Lower leg skin (tissue), 3 donors: ENCODE measurements around the gene SAMD8.

Source experiments
- CTCF ChIP-seq, 3 donors: fragments of 450-650 bp; IDR thresholded peaks; one replicate each; pipeline ENCODE4 v1.5.1; 2016; ENCODE audit warnings: antibody characterized with exemption in 3 of 3, mild to moderate bottlenecking in 3 of 3, moderate library complexity in 2 of 3
- POLR2A ChIP-seq, 2 donors: fragments of 450-650 bp; IDR thresholded peaks; one replicate each; pipeline ENCODE4 v1.6.1; 2016 to 2017; ENCODE audit warnings: antibody characterized with exemption in 2 of 2, mild to moderate bottlenecking in 1 of 2, moderate library complexity in 1 of 2

GRCh38 chr10:75207857-75208144 is 96.3 kb downstream of the SAMD8 start:
- TF ChIP-seq CTCF (IDR thresholded peaks at IDR 0.05): no peak
- TF ChIP-seq POLR2A (IDR thresholded peaks at IDR 0.05): no peak
